GM19372 (cell line): ENCODE measurements around the gene SGPP2.
A peak's percentile ranks its signal among the peaks of the same experiment; 100 is the strongest.
"Not testable (repeated sequence)": the region's sequence is repeated elsewhere in the genome, so short reads cannot be mapped to it uniquely, and the experiment has no call there.

ENCODE experiments used
- ATAC-seq: cut with Tn5 transposase; IDR thresholded peaks from one replicate; pipeline ENCODE4 v1.9.1; 2021; ENCODE audit warnings: mild to moderate bottlenecking, low read depth, moderate library complexity; ENCODE audit not compliant: unreplicated experiment

The SGPP2 gene

DNA sequence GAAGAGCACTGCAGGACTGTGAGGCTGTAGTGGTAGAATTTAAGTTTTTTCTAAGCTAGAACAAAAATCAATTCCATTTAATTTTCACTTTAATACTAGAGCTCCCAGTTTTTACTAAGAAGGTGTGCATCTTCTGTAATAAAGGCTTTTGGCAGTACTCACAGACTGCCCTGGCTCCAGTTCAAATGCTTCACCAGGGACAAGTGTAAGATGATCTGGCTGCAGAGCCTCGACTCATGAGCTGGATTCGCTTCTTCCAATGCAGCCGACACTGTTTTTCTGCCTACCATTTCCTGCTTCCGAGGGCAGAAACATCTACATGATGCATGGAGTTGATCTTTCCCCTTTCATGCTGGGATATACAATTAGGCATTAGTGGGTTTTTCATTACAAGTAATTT, 144.5 kb downstream of the SGPP2 start:
- no peak for ATAC-seq

- no peak for ATAC-seq
Measured at GRCh38 chr2:222569826-222570225, 145.5 kb downstream of the SGPP2 start.

DNA sequence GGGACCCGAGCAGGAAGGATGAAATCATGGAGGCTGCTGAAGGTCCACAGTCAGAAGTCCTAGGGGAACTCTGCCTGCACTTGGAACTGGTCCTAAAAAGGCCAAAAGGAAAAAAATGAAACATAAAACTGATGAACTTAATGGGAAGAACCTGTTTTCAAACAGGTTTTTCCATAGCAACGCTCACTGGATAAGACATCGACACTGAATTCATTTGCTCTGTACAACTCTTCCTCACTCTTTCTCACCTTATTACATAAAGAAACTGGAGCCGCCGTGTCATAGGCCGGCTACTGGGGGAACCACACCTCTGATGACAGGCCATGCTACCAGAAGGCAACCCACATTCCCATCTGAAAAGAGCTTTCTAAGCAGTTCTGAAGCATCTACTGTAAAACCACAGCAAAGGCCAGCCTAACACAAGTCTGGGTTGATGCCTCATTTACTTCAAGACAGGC, 147.9 kb downstream of the SGPP2 start:
- ATAC-seq: no peak

GRCh38 chr2:222572751-222573174, 148.4 kb downstream of the SGPP2 start:
- ATAC-seq: no peak

GRCh38 chr2:222575618-222576017, 151.3 kb downstream of the SGPP2 start:
- ATAC-seq: no peak

DNA sequence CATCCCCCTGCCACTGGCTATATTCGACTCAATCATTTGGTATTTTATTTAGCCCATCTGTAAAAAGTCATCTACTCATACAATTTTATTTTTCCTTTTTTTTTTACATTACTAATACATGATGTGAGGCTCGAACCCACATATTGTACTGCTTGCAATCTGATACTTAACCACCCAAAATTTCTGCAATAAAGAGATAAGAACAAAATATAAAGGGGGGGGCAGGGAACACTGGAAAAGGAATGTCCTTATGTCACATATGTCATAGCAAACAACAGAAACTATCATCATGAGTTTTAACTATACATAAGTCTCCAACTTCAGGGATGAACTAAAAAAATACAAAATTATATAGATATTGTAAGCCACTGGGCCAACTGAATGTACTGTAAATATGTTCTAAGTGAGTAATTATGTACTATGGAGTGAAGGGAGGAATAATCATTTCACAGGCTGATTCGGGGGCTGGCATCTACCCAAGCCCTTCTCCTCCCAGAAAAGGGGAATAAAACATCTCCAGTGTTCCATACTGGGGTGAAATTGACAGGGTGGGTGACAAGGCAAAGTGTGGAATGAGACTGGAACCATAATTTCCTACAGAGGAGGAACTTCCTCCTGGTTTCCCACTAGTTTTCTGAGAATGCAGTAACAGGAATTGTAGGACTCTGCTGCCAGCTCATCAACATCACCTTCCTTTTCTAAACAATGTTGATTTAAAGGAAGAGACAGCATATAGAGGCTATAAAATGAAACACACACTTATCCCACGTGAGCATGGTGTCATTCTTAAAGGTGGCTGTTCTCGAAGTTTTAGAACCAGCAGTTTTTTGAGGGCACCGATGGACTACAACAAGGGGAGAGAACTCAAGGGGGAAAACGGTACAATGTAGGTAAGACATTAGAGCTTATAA, 152.1 kb downstream of the SGPP2 start:
- no peak for ATAC-seq

DNA sequence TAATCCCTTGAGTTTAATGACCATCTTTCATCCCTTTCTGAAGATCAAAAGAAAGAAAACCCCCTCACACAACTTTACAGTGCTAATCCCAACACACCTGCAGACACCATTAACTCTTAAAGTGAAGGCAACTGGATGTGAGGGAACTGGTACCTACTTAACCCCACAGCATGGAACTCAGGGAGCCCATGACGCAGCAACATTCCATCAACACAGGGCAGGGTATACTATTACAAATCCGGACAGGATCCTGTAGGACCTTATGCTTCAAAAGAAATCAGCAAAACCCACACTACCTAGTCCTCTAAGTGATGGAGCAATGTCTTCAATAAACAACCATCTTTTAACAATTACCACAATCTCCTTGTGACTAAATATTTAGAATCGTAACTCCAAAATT, 153.0 kb downstream of the SGPP2 start:
- ATAC-seq: no peak

GRCh38 chr2:222582928-222583327, 158.6 kb downstream of the SGPP2 start:
- peak; percentile 51 for ATAC-seq

GRCh38 chr2:222584589-222584988, 160.2 kb downstream of the SGPP2 start:
- ATAC-seq: not testable (repeated sequence)

- no peak for ATAC-seq
Measured at GRCh38 chr2:222591661-222592060, 167.3 kb downstream of the SGPP2 start.

DNA sequence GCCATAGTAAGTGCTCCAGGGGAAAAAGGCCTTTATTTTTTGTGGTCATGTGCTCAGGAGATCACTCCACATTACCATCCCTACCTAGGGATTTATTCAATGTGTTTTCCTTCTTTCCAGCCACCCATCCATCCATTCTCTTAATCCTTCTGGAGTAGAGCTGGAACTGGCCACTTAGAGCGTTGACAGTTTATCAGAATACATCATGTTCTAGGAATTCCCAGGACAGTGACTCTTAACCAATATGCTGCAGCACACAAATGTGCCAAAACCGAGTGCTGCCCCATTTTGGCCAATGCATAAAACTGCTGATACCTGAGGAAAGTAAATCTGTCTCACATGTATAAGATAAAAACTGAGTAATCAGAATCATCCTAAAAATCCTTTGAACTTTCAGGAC, 167.8 kb downstream of the SGPP2 start:
- ATAC-seq: no peak

DNA sequence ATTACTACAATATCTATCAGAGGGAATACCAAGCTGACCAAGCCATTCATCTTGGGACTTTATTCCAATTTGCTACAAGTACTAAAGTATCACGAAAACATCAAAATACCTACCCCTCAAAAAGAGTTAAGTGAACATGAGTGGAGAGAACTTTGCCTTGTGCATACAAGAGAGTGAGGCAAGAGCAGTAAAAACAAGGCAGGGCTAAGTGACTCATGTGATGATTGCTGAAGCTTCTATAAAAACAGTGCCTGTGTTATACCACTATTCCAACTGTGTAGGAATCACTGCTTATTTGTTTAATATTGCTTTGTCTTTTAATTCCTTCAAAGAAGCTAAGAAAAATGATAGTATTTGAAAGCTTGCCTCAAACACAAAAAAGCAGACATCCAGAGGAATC, 170.3 kb downstream of the SGPP2 start:
- ATAC-seq: no peak

GRCh38 chr2:222595581-222595980, 171.2 kb downstream of the SGPP2 start:
- no peak for ATAC-seq

- no peak for ATAC-seq
Measured at GRCh38 chr2:222598611-222599010, 174.3 kb downstream of the SGPP2 start.

- no peak for ATAC-seq
Measured at GRCh38 chr2:222603501-222603900, 179.2 kb downstream of the SGPP2 start.

- ATAC-seq: no peak
Measured at GRCh38 chr2:222604749-222605515, 180.6 kb downstream of the SGPP2 start.

DNA sequence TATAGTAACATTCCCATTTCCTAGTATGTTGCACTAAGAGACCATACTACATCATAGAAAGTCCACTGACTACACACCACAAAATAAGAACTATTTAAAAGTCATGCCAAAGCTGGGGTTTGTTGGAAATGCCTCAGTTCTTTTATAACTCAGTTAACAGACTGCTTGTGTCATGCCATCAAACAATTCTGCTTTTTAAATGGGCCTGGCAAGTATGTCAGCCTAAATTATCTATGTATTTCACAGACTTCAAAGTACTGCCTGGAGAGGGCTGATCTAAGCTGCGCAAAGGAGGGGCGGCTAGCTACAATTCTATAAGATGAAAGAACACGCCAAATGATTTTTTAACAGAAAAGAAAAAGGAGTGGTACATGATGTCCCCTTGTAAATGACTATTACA, 182.0 kb downstream of the SGPP2 start:
- ATAC-seq: no peak

DNA sequence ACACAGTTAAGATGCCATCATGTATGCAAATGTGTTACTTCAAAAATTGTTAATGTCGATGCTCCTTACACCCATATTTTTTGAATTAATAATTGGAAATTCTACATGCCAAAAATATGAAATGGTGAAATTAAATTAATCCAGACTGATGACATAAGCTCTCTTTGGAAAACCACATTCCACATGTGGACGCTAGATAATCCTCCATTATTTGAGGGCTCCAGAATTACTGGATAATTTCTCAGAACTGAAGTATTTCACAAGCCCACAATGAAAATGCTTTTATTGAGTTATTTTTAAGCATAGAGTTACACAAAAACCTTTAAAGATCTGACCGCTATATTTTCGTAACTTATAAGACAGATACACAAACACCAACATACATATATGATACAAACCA, 183.7 kb downstream of the SGPP2 start:
- ATAC-seq: no peak

DNA sequence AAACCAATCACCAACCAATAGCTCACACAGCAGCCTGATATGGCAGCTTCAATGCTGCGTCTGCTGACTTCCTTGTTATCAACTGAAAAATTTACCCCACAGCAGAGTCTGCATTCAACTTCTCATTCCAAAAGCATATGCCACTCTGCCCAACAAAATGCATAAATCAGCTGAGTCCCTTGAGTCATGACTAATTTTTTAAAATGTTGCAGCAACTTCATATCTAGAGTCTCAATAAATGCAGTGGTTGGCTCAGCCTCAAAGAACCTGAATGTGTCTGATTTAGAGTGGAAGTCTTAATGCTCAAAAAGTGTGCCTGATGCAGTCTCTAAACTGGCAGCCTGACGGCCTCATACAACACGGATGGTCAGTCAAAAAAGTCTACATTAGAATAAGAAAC, 185.0 kb downstream of the SGPP2 start:
- no peak for ATAC-seq
